ENCODE data around the gene SARDH.

SARDH gene

GRCh38 chr9:133712221-133713100, 25.7 kb downstream of the SARDH start:
- DNase-seq = no peak

- peak; percentile 60 for DNase-seq
These were observed 26.5 kb downstream of the SARDH start for GRCh38 chr9:133711428-133712220.

- no peak for DNase-seq
These were observed 27.3 kb downstream of the SARDH start for GRCh38 chr9:133710661-133711427.

GRCh38 chr9:133709691-133710571, 28.2 kb downstream of the SARDH start:
- DNase-seq = no peak

GRCh38 chr9:133709015-133709611, 29.0 kb downstream of the SARDH start:
- DNase-seq = no peak

- no peak for DNase-seq
These were observed 29.7 kb downstream of the SARDH start for GRCh38 chr9:133708246-133709014.

GRCh38 chr9:133707763-133708245, 30.3 kb downstream of the SARDH start:
- no peak for DNase-seq

GRCh38 chr9:133707065-133707762, 30.9 kb downstream of the SARDH start:
- peak; percentile 71 for DNase-seq

- no peak for DNase-seq
These were observed 31.7 kb downstream of the SARDH start for GRCh38 chr9:133706307-133707050.

- no peak for DNase-seq
These were observed 32.6 kb downstream of the SARDH start for GRCh38 chr9:133705576-133705975.

GRCh38 chr9:133704711-133705181, 33.4 kb downstream of the SARDH start:
- DNase-seq = no peak

GRCh38 chr9:133703591-133704399, 34.4 kb downstream of the SARDH start:
- no peak for DNase-seq

- DNase-seq = no peak
These were observed 35.2 kb downstream of the SARDH start for GRCh38 chr9:133702798-133703590.

GRCh38 chr9:133701981-133702797, 36.0 kb downstream of the SARDH start:
- peak; percentile 76 for DNase-seq

GRCh38 chr9:133701321-133701980, 36.7 kb downstream of the SARDH start:
- DNase-seq = no peak

GRCh38 chr9:133700819-133701320, 37.3 kb downstream of the SARDH start:
- no peak for DNase-seq
